Naive thymus-derived CD8-positive, alpha-beta T cell (primary cell): ENCODE results near the gene ZBED4. TPM values are rescaled to one million over a fixed set of nuclear protein-coding genes. Genes with fewer than 3 reads are reported as not detected.

Experiments used
- ATAC-seq, 2 donors: fragments of 150-1000 bp; cut with Tn5 transposase in 1 of 2; sonication (Bioruptor Pico), chemical (Tn5 transposase) in 1 of 2; 1 replicate in 1 of 2; 2 replicates in 1 of 2; pipeline ENCODE4 v1.10.0; 2021; ENCODE audit warnings: mild to moderate bottlenecking in 2 of 2, moderate library complexity in 2 of 2
- POLR2A ChIA-PET: fragments of 350-600 bp; sonication (Branson Sonifier 250); formaldehyde crosslinking; loops from one replicate; lab custom pipeline; 2021; ENCODE audit warnings: antibody characterized with exemption; lab: Charles Lee
- DNase-seq, 10 donors: peaks; one replicate each; pipeline versions ENCODE4 v3.0.0 to v3.0.0-alpha.2; 2020 to 2022
- H3K27ac Mint-ChIP-seq, 10 donors: one replicate each; pipeline ENCODE4 v1.8.0; 2020 to 2022; ENCODE audit warnings: mild to moderate bottlenecking in 10 of 10, mixed read lengths in 10 of 10, moderate library complexity in 4 of 10, inconsistent platforms in 1 of 10
- H3K27me3 Mint-ChIP-seq, 5 donors: one replicate each; pipeline ENCODE4 v1.8.0; 2021 to 2022; ENCODE audit warnings: mixed read lengths in 5 of 5
- H3K36me3 Mint-ChIP-seq, 3 donors: one replicate each; pipeline ENCODE4 v1.8.0; 2020 to 2022; ENCODE audit warnings: mixed read lengths in 3 of 3, mild to moderate bottlenecking in 2 of 3, inconsistent platforms in 1 of 3
- H3K4me1 Mint-ChIP-seq, 4 donors: one replicate each; pipeline ENCODE4 v1.8.0; 2021 to 2022; ENCODE audit warnings: mixed read lengths in 4 of 4
- H3K4me3 Mint-ChIP-seq, 10 donors: one replicate each; pipeline ENCODE4 v1.8.0; 2020 to 2022; ENCODE audit warnings: mild to moderate bottlenecking in 10 of 10, mixed read lengths in 10 of 10, moderate library complexity in 6 of 10, inconsistent platforms in 1 of 10
- H3K9me3 Mint-ChIP-seq, 9 donors: one replicate each; pipeline ENCODE4 v1.8.0; 2020 to 2022; ENCODE audit warnings: mixed read lengths in 9 of 9, mild to moderate bottlenecking in 3 of 9, inconsistent platforms in 1 of 9, moderate library complexity in 1 of 9
- polyA plus RNA-seq, 3 donors: library from polyadenylated mRNA; unstranded; fragments of 300-500 nt; fragmentation: Illumina TruSeq; gene quantifications; one replicate each; pipeline ENCODE4 v1.2.3, GENCODE V29; 2021
- total RNA-seq, 8 experiments: library from RNA in 2 of 8; stranded (reverse) in 2 of 8; gene quantifications; one replicate each; pipeline ENCODE4 v1.2.3 and lab custom pipeline; 2021 to 2026

Gene ZBED4
- total and polyA plus RNA-seq, 5 experiments from 2014 or later = 5.5 to 18.1 (median 11.4) TPM

- DNase-seq (no peak), ATAC-seq (no peak)
- peaks cover 3 to 15% (median 13%) of the 10 kb centered on the region in 4 donors for H3K4me1 Mint-ChIP-seq
- H3K36me3 Mint-ChIP-seq = peaks cover 0 to 53% (median 3%) of the 10 kb centered on the region in 3 donors
- H3K27ac Mint-ChIP-seq = peak overlapping the region in 1 of 10 donors; percentile 32
- no peak overlapping the region for H3K4me3 Mint-ChIP-seq
- POLR2A ChIA-PET = no interaction called here
- no peaks in the 10 kb centered on the region for H3K27me3 Mint-ChIP-seq
- no peaks in the 10 kb centered on the region for H3K9me3 Mint-ChIP-seq
These were observed 56.8 kb downstream of the ZBED4 start for GRCh38 chr22:49910229-49911155.

- no peak for DNase-seq
- Mint-ChIP-seq H3K36me3 (peaks cover 0 to 50% (median 3%) of the 10 kb centered on the region in 3 donors), H3K4me1 (peaks cover 11 to 21% (median 16%) of the 10 kb centered on the region in 4 donors), H3K27me3 (no peaks in the 10 kb centered on the region), H3K27ac (peak overlapping the region in 1 of 10 donors; percentile 34), H3K4me3 (no peak overlapping the region), H3K9me3 (no peaks in the 10 kb centered on the region)
- no peak for ATAC-seq
- POLR2A ChIA-PET = interaction anchor here (0.9 kb wide), 1 partner anchor 13 kb away, joined by 3 read pairs; no protein-coding TSS in a partner anchor
These were observed 58.4 kb downstream of the ZBED4 start for GRCh38 chr22:49911881-49912625.

- ATAC-seq = no peak
- POLR2A ChIA-PET = no interaction called here
- peak overlapping the region in 1 of 10 donors; percentile 45 for H3K4me3 Mint-ChIP-seq
These were observed 59.4 kb downstream of the ZBED4 start for GRCh38 chr22:49913026-49913425.

GRCh38 chr22:49913446-49913845 is 59.8 kb downstream of the ZBED4 start:
- H3K27ac Mint-ChIP-seq = no peak overlapping the region
- POLR2A ChIA-PET = no interaction called here
- H3K4me3 Mint-ChIP-seq = no peak overlapping the region
- DNase-seq (no peak), ATAC-seq (no peak)
- H3K27me3 Mint-ChIP-seq = no peaks in the 10 kb centered on the region
- H3K4me1 Mint-ChIP-seq = peaks cover 4 to 21% (median 18%) of the 10 kb centered on the region in 4 donors
- H3K9me3 Mint-ChIP-seq = no peaks in the 10 kb centered on the region
- peaks cover 0 to 39% (median 0%) of the 10 kb centered on the region in 3 donors for H3K36me3 Mint-ChIP-seq

More at GRCh38 chr22:49913026-49913425, 59.4 kb downstream of the ZBED4 start:
- Mint-ChIP-seq H3K9me3 (no peaks in the 10 kb centered on the region), H3K4me1 (peaks cover 4 to 21% (median 18%) of the 10 kb centered on the region in 4 donors), H3K27me3 (no peaks in the 10 kb centered on the region), H3K36me3 (peaks cover 0 to 43% (median 0%) of the 10 kb centered on the region in 3 donors), H3K27ac (peak overlapping the region in 1 of 10 donors; percentile 38)
- DNase-seq = no peak

- POLR2A ChIA-PET = interaction anchor here (0.7 kb wide), 1 partner anchor 131 kb away, joined by 3 read pairs; no protein-coding TSS in a partner anchor
These were observed 60.6 kb downstream of the ZBED4 start for GRCh38 chr22:49914256-49914655.

GRCh38 chr22:49915610-49916009 is 62.0 kb downstream of the ZBED4 start:
- peaks cover 3 to 35% (median 30%) of the 10 kb centered on the region in 4 donors for H3K4me1 Mint-ChIP-seq
- ATAC-seq (no peak), DNase-seq (no peak)
- peaks cover 0 to 23% (median 0%) of the 10 kb centered on the region in 3 donors for H3K36me3 Mint-ChIP-seq
- no peaks in the 10 kb centered on the region for H3K27me3 Mint-ChIP-seq
- H3K27ac Mint-ChIP-seq = no peak overlapping the region
- no peaks in the 10 kb centered on the region for H3K9me3 Mint-ChIP-seq
- POLR2A ChIA-PET = no interaction called here
- H3K4me3 Mint-ChIP-seq = peak overlapping the region in 4 of 10 donors; percentile 10 to 66 (median 33)

More at GRCh38 chr22:49914256-49914655, 60.6 kb downstream of the ZBED4 start:
- no peak for ATAC-seq
- no peaks in the 10 kb centered on the region for H3K9me3 Mint-ChIP-seq
- no peaks in the 10 kb centered on the region for H3K27me3 Mint-ChIP-seq
- peak overlapping the region in 2 of 10 donors; percentile 10 to 63 for H3K4me3 Mint-ChIP-seq
- peaks cover 0 to 30% (median 0%) of the 10 kb centered on the region in 3 donors for H3K36me3 Mint-ChIP-seq
- H3K27ac Mint-ChIP-seq = peak overlapping the region in 1 of 10 donors; percentile 57
- no peak for DNase-seq
- peaks cover 4 to 23% (median 19%) of the 10 kb centered on the region in 4 donors for H3K4me1 Mint-ChIP-seq

GRCh38 chr22:49916831-49917230 is 63.2 kb downstream of the ZBED4 start:
- POLR2A ChIA-PET = interaction anchor here (1.0 to 1.3 kb wide), 3 partner anchors 9 to 65 kb away, joined by 3 to 5 read pairs (median 4); partner anchors contain the start of gene ZBED4
- Mint-ChIP-seq H3K27ac (peak overlapping the region in 5 of 10 donors; percentile 27 to 95 (median 68)), H3K4me3 (peak overlapping the region; percentile 83 to 96 (median 88)), H3K9me3 (no peaks in the 10 kb centered on the region), H3K4me1 (peaks cover 2 to 38% (median 30%) of the 10 kb centered on the region in 4 donors), H3K36me3 (peaks cover 0 to 25% (median 0%) of the 10 kb centered on the region in 3 donors), H3K27me3 (no peaks in the 10 kb centered on the region)
- DNase-seq (no peak), ATAC-seq (no peak)

GRCh38 chr22:49917974-49918910 is 64.6 kb downstream of the ZBED4 start, which contains the start of the genes ALG12 and CRELD2:
Gene ALG12 (minus strand): TSS chr22:49918438. CDS start chr22:49913765, 4,673 bp downstream.
Gene CRELD2 (plus strand): TSS chr22:49918634. CDS start chr22:49918770, 136 bp downstream.
- Mint-ChIP-seq H3K4me3 (peak within 1 kb of the TSS; percentile 83 to 96 (median 88)), H3K36me3 (peaks cover 0 to 15% (median 0%) of the 10 kb centered on the region in 3 donors), H3K9me3 (no peaks in the 10 kb centered on the region), H3K4me1 (peaks cover 2 to 40% (median 31%) of the 10 kb centered on the region in 4 donors), H3K27ac (peak within 1 kb of the TSS; percentile 57 to 95 (median 92)), H3K27me3 (no peaks in the 10 kb centered on the region)
- ATAC-seq (peak; percentile 97 to 98), DNase-seq (peak; percentile 93 to 98 (median 96))
- POLR2A ChIA-PET = interaction anchor here (0.6 to 1.3 kb wide), 10 partner anchors 14 to 150 kb away, joined by 3 to 5 read pairs (median 3); partner anchors contain the start of gene ZBED4

- no peak for DNase-seq
- POLR2A ChIA-PET = interaction anchor here (1.2 to 1.3 kb wide), 5 partner anchors 13 to 151 kb away, joined by 3 to 5 read pairs (median 3); no protein-coding TSS in a partner anchor
- no peaks in the 10 kb centered on the region for H3K27me3 Mint-ChIP-seq
- ATAC-seq = no peak
- H3K4me3 Mint-ChIP-seq = peak overlapping the region; percentile 65 to 88 (median 79)
- no peaks in the 10 kb centered on the region for H3K9me3 Mint-ChIP-seq
- H3K27ac Mint-ChIP-seq = peak overlapping the region in 8 of 10 donors; percentile 44 to 87 (median 76)
- peaks cover 0 to 7% (median 0%) of the 10 kb centered on the region in 3 donors for H3K36me3 Mint-ChIP-seq
- H3K4me1 Mint-ChIP-seq = peaks cover 0 to 44% (median 33%) of the 10 kb centered on the region in 4 donors
These were observed 65.6 kb downstream of the ZBED4 start for GRCh38 chr22:49918911-49919881.

- peaks cover 0 to 4% (median 2%) of the 10 kb centered on the region in 3 donors for H3K36me3 Mint-ChIP-seq
These were observed 67.2 kb downstream of the ZBED4 start for GRCh38 chr22:49920859-49921258.

More at GRCh38 chr22:49920859-49921258, 67.2 kb downstream of the ZBED4 start:
- H3K27ac Mint-ChIP-seq = peak overlapping the region in 4 of 10 donors; percentile 14 to 47 (median 28)
- no peaks in the 10 kb centered on the region for H3K27me3 Mint-ChIP-seq
- H3K4me3 Mint-ChIP-seq = peak overlapping the region in 6 of 10 donors; percentile 26 to 79 (median 68)
- POLR2A ChIA-PET = interaction anchor here (1.2 kb wide), 1 partner anchor 153 kb away, joined by 3 read pairs; no protein-coding TSS in a partner anchor
- no peaks in the 10 kb centered on the region for H3K9me3 Mint-ChIP-seq
- DNase-seq (no peak), ATAC-seq (no peak)
- peaks cover 7 to 51% (median 42%) of the 10 kb centered on the region in 4 donors for H3K4me1 Mint-ChIP-seq
